VCaP (cell line): ENCODE data around the gene CTTN.

Experiments used
- H3K27ac ChIP-seq: fragments of 450-650 bp; 2 replicates; pipeline ENCODE4 v1.5.1; 2017
- CTCF ChIP-seq: fragments of 450-650 bp; conservative IDR thresholded peaks from 2 replicates; pipeline ENCODE4 v1.5.1; 2017; ENCODE audit warnings: mild to moderate bottlenecking, moderate library complexity

Gene CTTN

GRCh38 chr11:70397983-70398833 lies at the start of gene CTTN:
CTTN (plus strand) TSS chr11:70398529; CDS start chr11:70407298, 8,769 bp downstream.
- no peak for TF ChIP-seq CTCF
- H3K27ac ChIP-seq = peak within 1 kb of the TSS; percentile 95

DNA sequence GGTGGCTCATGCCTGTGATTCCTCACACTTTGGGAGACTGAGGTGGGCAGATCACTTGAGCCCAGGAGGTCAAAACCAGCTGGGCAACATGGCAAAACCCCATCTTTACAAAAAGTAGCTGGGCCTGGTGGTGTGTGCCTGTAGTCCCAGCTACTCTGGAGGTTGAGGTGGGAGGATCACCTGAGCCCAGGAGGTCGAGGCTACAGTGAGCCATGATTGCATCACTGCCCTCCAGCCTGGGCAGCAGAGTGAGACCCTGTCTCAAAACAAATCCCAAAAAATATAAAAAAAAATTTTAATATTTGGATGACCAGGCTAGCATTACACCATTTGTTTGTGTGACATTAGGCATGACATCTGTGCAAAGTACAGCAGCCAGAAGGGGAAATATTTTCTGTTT lies 49.7 kb upstream of the CTTN start:
- TF ChIP-seq CTCF = no peak
- no peak overlapping the region for H3K27ac ChIP-seq

- no peak for TF ChIP-seq CTCF
- H3K27ac ChIP-seq = no peak overlapping the region
Measured at GRCh38 chr11:70351646-70352045, 46.7 kb upstream of the CTTN start.

GRCh38 chr11:70352100-70352499 lies 46.2 kb upstream of the CTTN start:
- TF ChIP-seq CTCF = no peak
- H3K27ac ChIP-seq = no peak overlapping the region

GRCh38 chr11:70352601-70353000 lies 45.7 kb upstream of the CTTN start:
- H3K27ac ChIP-seq = no peak overlapping the region
- no peak for TF ChIP-seq CTCF

DNA sequence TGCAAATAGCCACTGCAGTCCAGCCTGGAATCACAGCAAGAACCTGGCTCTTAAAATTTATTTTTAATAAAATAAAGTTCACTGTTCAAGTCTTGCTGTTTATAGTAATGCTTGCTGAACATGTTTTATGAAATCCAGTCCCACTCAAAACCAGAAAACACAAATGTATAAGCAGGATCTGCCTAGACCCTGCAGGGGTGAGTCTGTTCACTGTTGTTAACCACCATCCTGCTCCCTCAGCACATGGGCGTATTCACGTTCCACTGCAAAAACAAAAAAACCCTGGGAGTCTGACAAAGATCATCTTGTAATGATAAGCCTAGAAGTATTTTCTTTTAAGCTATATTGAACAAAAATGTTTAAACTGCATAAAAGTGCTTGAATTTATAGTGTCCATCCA lies 45.0 kb upstream of the CTTN start:
- no peak for TF ChIP-seq CTCF
- H3K27ac ChIP-seq = no peak overlapping the region

DNA sequence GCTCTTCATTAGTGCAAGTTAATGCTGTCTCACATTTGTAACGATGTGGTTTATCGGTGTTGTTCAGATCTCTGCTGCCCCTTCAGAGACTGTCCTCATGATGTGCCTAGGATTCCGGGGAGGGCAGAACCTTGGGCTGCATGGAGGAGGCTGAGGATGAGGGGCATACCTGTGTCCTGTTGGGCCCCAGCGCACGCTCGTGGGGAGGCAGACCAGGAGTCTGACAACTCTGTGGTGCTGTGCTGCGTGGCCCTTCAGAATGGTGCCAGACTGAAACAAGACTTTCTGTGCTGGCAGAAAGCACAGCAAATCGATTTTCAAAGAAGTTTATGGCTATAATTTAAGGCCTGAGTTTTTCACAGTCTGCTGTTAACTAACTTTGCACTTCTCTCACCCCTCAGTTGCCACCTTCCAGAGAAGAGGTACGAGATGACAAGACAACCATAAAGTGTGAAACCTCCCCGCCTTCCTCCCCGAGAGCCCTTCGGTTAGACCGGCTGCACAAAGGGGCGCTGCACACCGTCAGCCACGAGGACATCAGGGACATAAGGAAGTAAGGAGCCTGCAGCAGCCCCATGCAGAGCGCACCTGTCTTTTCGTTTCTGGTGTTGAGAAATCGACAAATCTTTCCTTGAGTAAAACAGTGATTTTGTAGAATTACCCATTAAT lies 44.3 kb upstream of the CTTN start:
- H3K27ac ChIP-seq = no peak overlapping the region
- no peak for TF ChIP-seq CTCF
